Measurements from ENCODE around the gene COL17A1.

The COL17A1 gene

DNA sequence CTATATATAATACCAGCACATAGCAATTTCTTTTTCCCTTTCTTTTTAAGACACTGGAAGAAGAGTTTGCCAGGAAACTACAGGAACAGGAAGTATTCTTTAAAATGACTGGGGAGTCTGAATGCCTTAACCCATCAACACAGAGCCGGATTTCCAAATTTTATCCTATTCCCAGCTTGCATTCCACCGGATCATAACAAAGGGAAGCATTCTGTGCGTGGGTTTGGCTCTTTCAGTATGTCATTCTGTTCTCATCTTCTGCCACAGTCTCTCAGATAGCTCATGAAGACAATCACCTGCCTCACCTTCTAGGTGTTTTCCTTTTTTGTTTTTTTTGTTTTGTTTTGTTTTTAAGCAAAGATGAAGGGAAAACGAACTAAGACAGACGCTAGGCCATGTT is 60.2 kb downstream of the COL17A1 start:
- TF ChIP-seq GATA2 (IDR thresholded peaks at IDR 0.05; ENCODE audit: low read depth, low read length) (no peak), GATA3 (IDR thresholded peaks at IDR 0.05; ENCODE audit: low read depth, low read length) (no peak)

DNA sequence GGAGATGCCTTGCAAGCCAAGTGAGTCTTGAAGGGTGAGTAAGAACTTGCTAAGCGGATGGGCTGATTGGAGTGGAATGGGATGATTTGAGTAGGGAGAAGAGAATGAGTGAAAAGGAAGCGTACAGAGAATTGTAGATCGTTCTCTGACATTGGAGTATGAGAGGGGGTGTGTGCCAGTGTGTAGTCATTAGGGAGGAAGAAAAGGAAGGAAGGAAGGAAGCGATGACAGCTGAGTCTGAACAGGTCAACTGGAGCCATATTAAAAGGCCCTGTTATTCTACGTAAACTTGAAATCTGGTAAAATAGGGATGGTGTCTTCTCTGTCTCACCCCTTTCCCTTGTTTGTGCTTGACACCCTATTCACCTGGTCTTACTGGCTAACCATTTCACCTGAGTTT is 63.7 kb downstream of the COL17A1 start:
- TF ChIP-seq GATA3 (IDR thresholded peaks at IDR 0.05; ENCODE audit: low read depth, low read length) (no peak), GATA2 (IDR thresholded peaks at IDR 0.05; ENCODE audit: low read depth, low read length) (no peak)

DNA sequence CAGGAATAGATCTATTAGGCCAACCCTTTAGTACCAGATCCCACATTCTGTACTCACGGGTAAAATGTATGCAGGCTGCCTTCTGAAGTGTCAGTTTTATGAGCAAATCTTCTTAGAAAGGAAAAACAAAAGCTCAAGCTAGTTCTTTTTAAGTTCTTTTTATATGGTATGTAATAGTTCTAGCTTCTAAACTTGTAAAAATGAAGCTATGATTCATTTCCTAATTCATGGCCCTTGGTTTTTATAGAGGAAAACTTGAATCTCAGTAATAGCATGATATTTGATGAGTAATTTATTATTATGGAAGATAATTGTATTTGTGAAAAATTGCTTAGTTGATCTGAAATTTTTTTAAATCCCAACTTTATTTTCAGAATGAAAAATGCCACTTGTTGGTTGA is 64.4 kb downstream of the COL17A1 start:
- TF ChIP-seq GATA3 (IDR thresholded peaks at IDR 0.05; ENCODE audit: low read depth, low read length) (no peak), GATA2 (IDR thresholded peaks at IDR 0.05; ENCODE audit: low read depth, low read length) (no peak)

DNA sequence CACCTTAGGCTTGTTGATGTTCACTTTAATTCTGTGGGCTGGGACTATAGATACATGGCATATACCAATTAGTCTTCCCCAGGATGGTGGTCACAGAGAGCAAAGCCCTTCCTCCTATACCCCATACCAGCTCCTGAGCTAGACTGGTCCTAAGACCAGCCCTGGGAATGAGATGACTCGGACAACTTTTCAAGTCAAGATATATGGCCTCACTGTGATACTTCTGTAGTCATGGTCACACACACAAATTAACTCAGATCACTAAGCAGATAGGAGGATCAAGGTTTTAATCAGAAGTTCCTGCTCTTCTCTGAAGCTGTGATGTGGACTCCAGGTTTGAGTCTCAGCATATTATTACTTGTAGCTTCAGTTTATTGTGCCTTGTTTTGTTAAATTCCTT is 65.7 kb downstream of the COL17A1 start:
- TF ChIP-seq GATA3 (IDR thresholded peaks at IDR 0.05; ENCODE audit: low read depth, low read length) (no peak), GATA2 (IDR thresholded peaks at IDR 0.05; ENCODE audit: low read depth, low read length) (no peak)

DNA sequence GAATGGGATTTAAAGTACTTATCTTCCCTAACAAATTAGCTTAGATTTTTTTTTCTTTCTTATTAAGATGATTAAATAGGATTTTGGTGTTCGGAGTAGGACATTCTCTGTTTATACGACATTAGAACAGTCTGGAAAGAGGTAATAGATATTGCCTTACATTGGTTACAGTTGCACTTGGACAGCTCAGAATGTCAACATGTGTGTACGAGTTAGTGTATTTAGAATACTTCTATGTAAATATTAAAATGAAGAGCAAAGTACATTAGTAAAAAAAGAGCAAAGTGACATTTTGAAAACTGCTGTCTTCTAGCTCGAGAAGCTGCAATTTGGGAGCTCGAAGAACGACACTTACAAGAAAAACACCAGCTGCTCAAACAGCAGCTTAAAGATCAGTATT is 67.2 kb downstream of the COL17A1 start:
- no peak for TF ChIP-seq GATA2 (IDR thresholded peaks at IDR 0.05; ENCODE audit: low read depth, low read length)
- TF ChIP-seq GATA3 (IDR thresholded peaks at IDR 0.05; ENCODE audit: low read depth, low read length), result no peak

DNA sequence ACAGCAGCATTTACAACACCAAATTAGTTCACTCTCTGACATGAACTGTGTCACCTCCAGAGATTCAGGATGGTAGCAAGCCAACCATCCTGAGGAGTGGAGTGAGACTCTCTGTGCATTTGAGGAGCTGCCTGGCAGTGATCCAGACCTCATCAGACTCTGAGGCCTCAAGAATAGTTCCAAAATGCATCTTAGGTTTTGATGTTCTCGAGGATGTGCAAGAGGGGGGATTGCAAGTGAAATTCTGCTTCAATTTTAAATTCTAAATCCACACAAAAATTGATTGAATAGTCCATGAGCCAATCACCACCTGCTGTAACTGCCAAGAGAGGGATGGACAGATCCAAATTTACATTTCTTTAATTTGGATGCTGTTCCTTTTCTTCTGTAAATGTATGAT is 69.0 kb downstream of the COL17A1 start:
- TF ChIP-seq GATA2 (IDR thresholded peaks at IDR 0.05; ENCODE audit: low read depth, low read length) (no peak), GATA3 (IDR thresholded peaks at IDR 0.05; ENCODE audit: low read depth, low read length) (no peak)

DNA sequence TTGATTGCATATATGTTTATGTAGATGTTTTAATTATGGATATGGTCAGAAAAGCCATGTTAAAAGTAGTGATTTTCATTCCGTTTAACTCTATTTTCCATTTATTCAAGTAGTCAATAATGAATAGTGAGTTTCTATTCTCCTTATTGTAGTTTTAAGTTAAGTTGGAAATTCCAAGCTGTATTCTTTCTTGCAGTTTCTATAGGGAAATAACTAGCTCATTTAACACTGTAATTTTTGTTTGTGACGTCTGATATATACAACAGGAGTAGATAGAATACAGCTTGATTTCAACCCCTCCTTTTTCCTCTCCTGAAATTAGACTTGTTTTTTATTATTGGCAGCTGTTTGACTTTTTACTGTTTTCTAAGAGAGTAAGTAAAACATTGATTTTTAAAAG is 71.5 kb downstream of the COL17A1 start:
- TF ChIP-seq GATA2 (IDR thresholded peaks at IDR 0.05; ENCODE audit: low read depth, low read length) (no peak), GATA3 (IDR thresholded peaks at IDR 0.05; ENCODE audit: low read depth, low read length) (no peak)

DNA sequence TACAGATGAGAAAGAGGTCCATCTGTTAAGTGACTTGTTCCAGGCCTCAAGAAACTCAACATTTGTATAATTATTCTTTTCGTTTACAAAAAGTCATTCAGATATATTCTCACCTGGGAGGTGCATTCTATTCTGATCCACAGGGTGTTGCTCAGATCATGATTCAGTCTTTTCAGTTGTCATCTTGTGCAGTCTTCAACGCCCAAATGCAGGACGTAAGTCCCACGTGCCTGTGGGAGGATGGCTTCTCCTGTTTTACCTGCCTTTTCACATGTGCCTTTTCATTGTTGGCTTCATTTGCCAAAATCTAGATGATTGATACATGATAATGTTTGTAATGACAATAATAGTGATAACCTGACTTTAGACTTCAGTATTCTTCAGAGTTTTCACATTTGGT is 72.2 kb downstream of the COL17A1 start:
- no peak for TF ChIP-seq GATA3 (IDR thresholded peaks at IDR 0.05; ENCODE audit: low read depth, low read length)
- no peak for TF ChIP-seq GATA2 (IDR thresholded peaks at IDR 0.05; ENCODE audit: low read depth, low read length)

DNA sequence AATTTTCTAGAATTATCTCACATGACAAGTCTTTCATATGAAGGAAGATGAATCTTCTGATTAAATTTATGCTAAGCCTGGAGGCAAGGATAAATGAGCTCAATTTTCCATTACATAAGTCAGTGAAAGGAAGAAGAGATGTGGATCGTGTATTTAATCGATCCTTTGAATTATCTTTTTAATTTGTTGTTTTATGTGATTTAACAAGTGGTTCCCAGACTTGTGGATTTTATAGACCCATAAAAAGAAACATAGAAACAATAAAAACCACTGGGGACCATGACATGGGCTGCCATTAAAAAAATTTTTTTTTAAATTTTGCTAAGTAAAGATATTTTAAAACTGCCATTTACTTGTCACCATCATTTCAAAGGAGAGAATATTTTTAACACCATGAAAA is 73.8 kb downstream of the COL17A1 start:
- TF ChIP-seq GATA3 (IDR thresholded peaks at IDR 0.05; ENCODE audit: low read depth, low read length) (no peak), GATA2 (IDR thresholded peaks at IDR 0.05; ENCODE audit: low read depth, low read length) (no peak)

DNA sequence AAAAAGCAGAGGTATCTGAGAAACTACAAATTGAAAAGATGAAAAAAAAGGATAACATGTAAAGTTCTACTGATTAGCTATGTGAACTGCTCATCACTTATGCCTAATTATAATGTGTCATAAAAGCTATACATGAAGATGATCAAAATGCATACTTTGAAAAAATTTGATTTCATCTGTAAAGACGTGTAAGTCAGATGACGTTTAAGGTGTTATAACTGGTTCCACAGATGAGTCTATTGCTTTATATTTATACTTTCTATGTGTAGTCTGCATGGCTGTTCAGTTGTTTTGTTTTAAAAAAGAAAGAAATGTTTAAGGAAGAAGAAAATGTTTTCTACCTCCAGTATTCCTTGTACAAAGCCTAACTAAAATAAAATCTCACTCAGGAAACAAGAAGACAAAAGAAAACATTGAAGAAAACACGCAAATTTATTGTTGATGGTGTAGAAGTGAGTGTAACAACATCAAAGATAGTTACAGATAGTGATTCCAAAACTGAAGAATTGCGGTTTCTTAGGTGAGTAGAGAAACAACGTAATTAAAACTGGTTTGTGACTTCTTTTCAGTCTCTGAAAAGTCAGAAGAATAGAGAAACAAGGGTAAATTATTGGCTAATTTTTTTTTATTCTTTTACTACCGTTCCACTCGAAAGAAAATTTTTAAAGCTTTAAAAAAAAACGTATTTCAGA is 80.4 kb downstream of the COL17A1 start:
- TF ChIP-seq GATA3 (IDR thresholded peaks at IDR 0.05; ENCODE audit: low read depth, low read length) (no peak), GATA2 (IDR thresholded peaks at IDR 0.05; ENCODE audit: low read depth, low read length) (no peak)

DNA sequence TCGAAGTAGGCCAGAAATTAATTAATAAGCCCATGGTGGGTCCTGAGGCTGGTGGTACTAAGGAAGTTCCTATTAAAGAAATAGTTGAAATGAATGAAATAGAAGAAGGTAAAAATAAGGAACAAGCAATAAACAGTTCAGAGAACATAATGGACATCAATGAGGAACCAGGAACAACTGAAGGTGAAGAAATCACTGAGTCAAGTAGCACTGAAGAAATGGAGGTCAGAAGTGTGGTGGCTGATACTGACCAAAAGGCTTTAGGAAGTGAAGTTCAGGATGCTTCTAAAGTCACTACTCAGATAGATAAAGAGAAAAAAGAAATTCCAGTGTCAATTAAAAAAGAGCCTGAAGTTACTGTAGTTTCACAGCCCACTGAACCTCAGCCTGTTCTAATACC is 82.8 kb downstream of the COL17A1 start:
- TF ChIP-seq GATA3 (IDR thresholded peaks at IDR 0.05; ENCODE audit: low read depth, low read length), result no peak
- TF ChIP-seq GATA2 (IDR thresholded peaks at IDR 0.05; ENCODE audit: low read depth, low read length), result no peak

DNA sequence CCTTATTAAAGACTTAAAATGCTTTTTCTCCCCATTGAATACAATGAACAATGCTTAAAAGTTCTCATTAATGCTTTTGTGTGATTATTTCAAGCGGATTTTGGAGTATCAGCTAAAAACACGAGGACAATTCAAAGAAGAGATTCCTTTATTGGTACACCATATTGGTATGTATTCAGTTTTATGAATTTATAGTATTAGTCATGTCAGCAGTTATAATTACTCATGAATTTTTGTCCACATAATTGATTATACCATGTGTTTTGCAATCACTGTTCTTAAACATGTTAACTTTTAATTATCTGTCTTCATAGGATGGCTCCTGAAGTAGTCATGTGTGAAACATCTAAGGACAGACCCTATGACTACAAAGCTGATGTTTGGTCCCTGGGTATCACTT is 86.9 kb downstream of the COL17A1 start:
- TF ChIP-seq GATA3 (IDR thresholded peaks at IDR 0.05; ENCODE audit: low read depth, low read length) (no peak), GATA2 (IDR thresholded peaks at IDR 0.05; ENCODE audit: low read depth, low read length) (no peak)

DNA sequence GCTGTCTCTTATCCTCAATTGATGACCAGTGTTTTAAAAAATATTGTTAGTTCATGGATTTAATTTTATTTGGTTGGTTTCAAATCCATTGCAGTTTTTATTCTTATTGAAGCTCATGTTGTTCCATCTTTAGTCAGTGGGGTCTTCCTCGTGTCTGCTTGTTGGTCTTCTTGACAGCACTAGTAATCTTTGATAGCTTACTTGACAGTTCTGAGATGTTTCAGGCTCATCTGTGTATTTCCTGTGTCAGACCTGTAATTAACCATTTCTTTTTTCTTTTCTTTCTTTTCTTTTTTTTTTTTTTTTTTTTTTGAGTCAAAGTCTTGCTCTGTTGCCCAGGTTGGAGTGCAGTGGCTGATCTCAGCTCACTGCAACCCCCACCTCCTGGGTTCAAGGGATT is 90.5 kb downstream of the COL17A1 start:
- TF ChIP-seq GATA3 (IDR thresholded peaks at IDR 0.05; ENCODE audit: low read depth, low read length) (no peak), GATA2 (IDR thresholded peaks at IDR 0.05; ENCODE audit: low read depth, low read length) (no peak)

DNA sequence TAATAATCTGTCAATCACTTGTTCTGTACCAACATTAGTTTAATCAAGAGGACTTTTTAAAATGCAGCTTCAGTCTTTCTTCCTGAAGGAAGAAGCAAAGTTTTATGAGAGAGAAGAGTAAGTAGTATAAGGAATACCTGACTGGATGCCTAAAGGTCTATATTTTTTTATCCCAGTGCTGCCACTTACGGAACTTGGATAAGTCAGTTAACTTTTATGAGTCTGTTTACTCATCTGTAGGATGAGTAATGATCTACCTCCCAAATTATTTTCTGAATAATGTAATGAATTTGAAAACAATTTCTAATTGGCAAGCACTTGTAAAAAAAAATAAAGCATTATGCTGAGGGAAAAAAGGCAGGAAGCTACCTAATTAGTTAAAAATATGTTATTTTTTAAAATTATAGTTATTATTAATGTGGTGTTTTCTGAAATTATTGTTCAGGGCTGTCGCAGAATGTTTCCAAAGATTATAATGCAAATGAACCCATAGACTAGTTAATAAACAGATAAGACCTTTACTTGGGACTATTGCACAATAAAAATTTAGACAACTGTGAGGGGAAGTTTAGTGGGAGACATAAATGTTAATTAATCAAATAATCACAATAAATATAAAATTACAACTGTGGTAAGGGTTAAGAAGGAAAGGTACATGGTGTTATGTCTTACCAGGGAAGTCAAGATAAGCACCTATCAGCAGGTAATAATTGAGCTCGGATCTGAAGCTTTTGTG is 94.1 kb downstream of the COL17A1 start:
- no peak for TF ChIP-seq GATA3 (IDR thresholded peaks at IDR 0.05; ENCODE audit: low read depth, low read length)
- TF ChIP-seq GATA2 (IDR thresholded peaks at IDR 0.05; ENCODE audit: low read depth, low read length), result no peak

DNA sequence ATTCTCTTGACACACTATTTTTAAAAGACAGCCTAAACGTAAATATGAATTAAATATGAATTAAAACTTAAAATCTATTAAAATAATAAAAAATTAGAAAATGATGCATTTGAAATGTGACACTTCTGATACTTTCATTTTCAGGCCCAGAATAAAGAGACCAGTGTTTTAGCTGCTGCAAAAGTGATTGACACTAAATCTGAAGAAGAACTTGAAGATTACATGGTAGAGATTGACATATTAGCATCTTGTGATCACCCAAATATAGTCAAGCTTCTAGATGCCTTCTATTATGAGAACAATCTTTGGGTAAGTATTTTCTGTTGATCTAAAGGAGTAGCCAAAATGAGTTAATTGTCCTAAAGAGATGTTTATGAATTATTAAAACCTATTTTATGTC is 95.1 kb downstream of the COL17A1 start:
- TF ChIP-seq GATA3 (IDR thresholded peaks at IDR 0.05; ENCODE audit: low read depth, low read length) (no peak), GATA2 (IDR thresholded peaks at IDR 0.05; ENCODE audit: low read depth, low read length) (no peak)
